ENCODE data around the gene ZC3HAV1.
A peak's percentile ranks its signal among the peaks of the same experiment; 100 is the strongest.
"Not testable (repeated sequence)": the region's sequence is repeated elsewhere in the genome, so short reads cannot be mapped to it uniquely, and the experiment has no call there.

Gene ZC3HAV1

GRCh38 chr7:139086454-139086853 is 23.1 kb downstream of the ZC3HAV1 start:
- H3K9me3 Mint-ChIP-seq, result peaks cover 12% of the 10 kb centered on the region
- no peak overlapping the region for H3K27ac Mint-ChIP-seq
- peaks cover 78% of the 10 kb centered on the region for H3K36me3 Mint-ChIP-seq (ENCODE audit: low read depth)
- H3K4me3 Mint-ChIP-seq, result peak overlapping the region; percentile 13
- H3K4me1 Mint-ChIP-seq (ENCODE audit: low read depth), result peaks cover 69% of the 10 kb centered on the region
- H3K27me3 Mint-ChIP-seq (ENCODE audit: low read depth), result no peaks in the 10 kb centered on the region

GRCh38 chr7:139084709-139085108 is 24.8 kb downstream of the ZC3HAV1 start:
- Mint-ChIP-seq H3K27ac (peak overlapping the region; percentile 83), H3K27me3 (ENCODE audit: low read depth) (no peaks in the 10 kb centered on the region), H3K4me1 (ENCODE audit: low read depth) (peaks cover 76% of the 10 kb centered on the region), H3K36me3 (ENCODE audit: low read depth) (peaks cover 85% of the 10 kb centered on the region), H3K9me3 (peaks cover 12% of the 10 kb centered on the region), H3K4me3 (no peak overlapping the region)

DNA sequence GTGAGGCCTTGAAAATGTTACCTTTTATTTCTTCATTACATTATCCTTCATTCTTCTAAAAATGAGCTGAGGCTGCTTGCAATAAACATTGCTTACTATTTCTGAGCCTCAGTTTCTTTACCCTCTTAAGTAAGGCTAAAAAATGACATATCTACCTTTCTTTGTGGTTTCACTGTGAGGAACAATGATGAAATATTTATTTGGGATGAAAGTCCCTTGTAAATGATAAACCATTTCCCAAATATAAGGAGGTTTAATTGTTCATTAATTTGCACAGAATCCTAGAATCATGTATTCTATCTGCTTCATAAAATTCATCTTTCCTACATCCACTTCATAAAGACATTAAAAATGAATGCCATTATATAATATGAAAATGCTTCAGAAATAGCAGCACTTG is 27.9 kb downstream of the ZC3HAV1 start:
- Mint-ChIP-seq H3K4me1 (ENCODE audit: low read depth) (peaks cover 74% of the 10 kb centered on the region), H3K36me3 (ENCODE audit: low read depth) (peaks cover 87% of the 10 kb centered on the region), H3K27me3 (ENCODE audit: low read depth) (no peaks in the 10 kb centered on the region), H3K27ac (no peak overlapping the region), H3K4me3 (no peak overlapping the region), H3K9me3 (peaks cover under 1% of the 10 kb centered on the region)

DNA sequence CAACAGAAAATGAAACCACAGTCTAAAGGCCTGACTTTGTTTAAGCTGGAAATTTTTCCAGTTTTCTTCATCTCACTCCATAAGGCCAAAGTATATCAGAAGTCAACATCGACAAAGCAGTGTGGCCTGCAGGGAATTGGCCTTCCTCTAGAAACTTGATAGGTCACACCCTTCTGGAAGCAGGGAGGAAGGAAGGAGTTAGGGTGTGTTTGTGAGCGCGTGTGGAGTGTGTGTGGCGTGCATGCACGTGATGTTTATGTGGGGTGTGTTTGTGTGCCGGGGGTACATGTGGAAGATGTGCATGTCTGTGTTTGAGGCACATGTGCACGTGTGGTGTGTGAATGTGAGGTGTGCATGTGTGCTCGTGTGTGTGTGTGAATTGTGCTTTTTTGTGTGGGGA is 28.6 kb downstream of the ZC3HAV1 start:
- Mint-ChIP-seq H3K27ac (peak overlapping the region; percentile 73), H3K36me3 (ENCODE audit: low read depth) (peaks cover 87% of the 10 kb centered on the region), H3K27me3 (ENCODE audit: low read depth) (no peaks in the 10 kb centered on the region), H3K4me1 (ENCODE audit: low read depth) (peaks cover 73% of the 10 kb centered on the region), H3K4me3 (peak overlapping the region; percentile 29), H3K9me3 (no peaks in the 10 kb centered on the region)

GRCh38 chr7:139079861-139080260 is 29.7 kb downstream of the ZC3HAV1 start:
- Mint-ChIP-seq H3K27ac (peak overlapping the region; percentile 34), H3K4me3 (peak overlapping the region; percentile 5), H3K36me3 (ENCODE audit: low read depth) (peaks cover 83% of the 10 kb centered on the region), H3K9me3 (no peaks in the 10 kb centered on the region), H3K4me1 (ENCODE audit: low read depth) (peaks cover 68% of the 10 kb centered on the region), H3K27me3 (ENCODE audit: low read depth) (no peaks in the 10 kb centered on the region)

DNA sequence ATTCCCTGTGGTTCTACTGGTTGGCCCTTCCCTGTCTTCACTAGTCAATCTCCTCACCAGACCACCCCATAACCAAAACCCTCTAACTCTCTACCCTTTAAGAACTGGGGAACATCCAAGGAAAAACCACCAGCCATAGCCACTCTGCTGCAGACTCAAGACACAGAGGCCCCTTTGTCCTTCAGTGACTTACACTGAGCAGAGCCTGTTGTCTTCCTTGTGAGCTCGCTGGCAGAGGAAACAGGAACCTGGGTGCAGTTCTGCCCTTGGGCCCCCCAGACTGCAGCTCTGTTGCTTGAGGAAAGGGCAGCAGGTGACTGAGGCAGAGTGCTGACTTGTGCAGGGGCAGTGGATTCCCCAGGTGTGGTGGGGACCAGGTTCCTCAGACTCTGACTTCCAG is 30.6 kb downstream of the ZC3HAV1 start:
- Mint-ChIP-seq H3K27ac (peak overlapping the region; percentile 70), H3K9me3 (no peaks in the 10 kb centered on the region), H3K36me3 (ENCODE audit: low read depth) (peaks cover 78% of the 10 kb centered on the region), H3K4me3 (no peak overlapping the region), H3K27me3 (ENCODE audit: low read depth) (no peaks in the 10 kb centered on the region), H3K4me1 (ENCODE audit: low read depth) (peaks cover 62% of the 10 kb centered on the region)

DNA sequence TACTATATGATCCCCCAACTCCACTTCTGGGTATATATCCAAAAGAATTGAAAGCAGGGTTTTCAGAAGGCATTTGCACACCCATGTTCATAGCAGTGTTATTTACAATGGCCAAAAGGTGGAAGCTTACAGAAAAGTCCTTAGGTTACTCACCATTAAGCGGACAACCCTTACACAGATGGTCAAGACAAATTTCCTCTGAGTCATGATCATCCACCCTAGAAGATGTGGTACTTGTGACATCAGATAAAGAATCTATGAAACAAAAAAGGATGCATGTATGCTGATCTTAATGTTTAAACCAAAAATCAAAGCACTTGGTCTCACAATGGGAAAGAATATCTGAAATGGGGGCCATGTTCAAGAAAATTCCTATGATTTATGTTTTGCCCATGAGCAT is 31.1 kb downstream of the ZC3HAV1 start:
- Mint-ChIP-seq H3K4me1 (ENCODE audit: low read depth) (peaks cover 62% of the 10 kb centered on the region), H3K36me3 (ENCODE audit: low read depth) (peaks cover 77% of the 10 kb centered on the region), H3K27me3 (ENCODE audit: low read depth) (no peaks in the 10 kb centered on the region), H3K9me3 (no peaks in the 10 kb centered on the region), H3K4me3 (no peak overlapping the region), H3K27ac (peak overlapping the region; percentile 70)

DNA sequence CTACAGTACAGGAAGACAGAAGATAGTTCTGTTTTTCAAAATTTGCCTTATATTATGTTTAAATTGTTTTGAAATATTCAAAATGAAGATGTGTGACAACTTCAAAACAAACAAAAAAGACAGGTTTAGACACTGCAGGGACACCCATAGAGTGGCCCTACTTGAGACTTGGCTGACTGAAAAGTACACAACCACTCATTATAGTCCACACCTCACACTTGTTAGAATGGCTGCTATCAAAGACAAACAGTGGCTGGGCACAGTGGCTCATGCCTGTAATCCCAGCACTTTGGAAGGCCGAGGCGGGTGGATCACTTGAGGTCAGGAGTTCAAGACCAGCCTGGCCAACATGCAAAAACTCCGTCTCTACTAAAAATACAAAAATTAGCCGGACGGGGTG is 31.8 kb downstream of the ZC3HAV1 start:
- H3K27me3 Mint-ChIP-seq (ENCODE audit: low read depth); H3K9me3 Mint-ChIP-seq; H3K4me3 Mint-ChIP-seq: not testable (repeated sequence)
- peaks cover 74% of the 10 kb centered on the region for H3K36me3 Mint-ChIP-seq (ENCODE audit: low read depth)
- peaks cover 62% of the 10 kb centered on the region for H3K4me1 Mint-ChIP-seq (ENCODE audit: low read depth)
- H3K27ac Mint-ChIP-seq, result peak overlapping the region; percentile 36

DNA sequence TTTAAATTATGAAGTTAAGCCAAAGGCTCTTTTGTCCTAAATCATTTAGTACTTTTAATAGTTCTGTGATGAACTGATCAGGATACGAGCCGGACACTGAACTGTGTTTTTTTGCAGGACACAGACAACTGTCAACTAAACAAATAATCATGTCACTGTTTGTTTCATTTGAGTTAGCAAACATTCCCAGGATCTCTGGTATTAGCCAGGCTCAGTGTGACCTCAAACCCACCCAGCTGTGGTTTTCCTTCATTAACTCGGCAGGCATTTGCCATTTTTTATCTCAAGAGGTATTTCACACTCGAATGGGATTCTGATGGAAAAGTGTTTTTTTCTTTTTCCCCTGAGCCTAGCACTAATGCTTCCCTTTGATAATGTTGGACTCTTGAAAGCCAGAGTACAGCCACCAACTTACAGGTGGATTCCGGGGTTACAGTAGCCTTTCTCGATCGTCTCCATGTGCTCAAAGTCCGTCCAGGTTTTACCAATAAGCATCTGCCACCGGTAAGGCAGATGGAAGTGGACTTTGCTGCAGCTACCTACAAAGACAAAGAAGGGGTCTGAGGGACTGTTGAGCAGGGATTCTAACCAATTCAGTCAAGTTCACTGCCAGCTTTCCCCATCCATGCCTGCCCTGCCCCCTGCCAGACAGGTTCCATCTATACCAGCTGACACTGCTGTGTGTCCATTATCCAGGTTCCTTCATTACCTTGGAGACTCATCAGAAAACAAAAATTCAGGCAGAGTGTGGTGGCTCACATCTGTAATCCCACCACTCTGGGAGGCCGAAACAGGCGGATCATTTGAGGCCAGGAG is 33.4 kb downstream of the ZC3HAV1 start:
- peaks cover 61% of the 10 kb centered on the region for H3K4me1 Mint-ChIP-seq (ENCODE audit: low read depth)
- peaks cover 78% of the 10 kb centered on the region for H3K36me3 Mint-ChIP-seq (ENCODE audit: low read depth)
- no peak overlapping the region for H3K4me3 Mint-ChIP-seq
- H3K27me3 Mint-ChIP-seq (ENCODE audit: low read depth), result no peaks in the 10 kb centered on the region
- H3K27ac Mint-ChIP-seq, result peak overlapping the region; percentile 55
- H3K9me3 Mint-ChIP-seq, result no peaks in the 10 kb centered on the region

- peaks cover 53% of the 10 kb centered on the region for H3K4me1 Mint-ChIP-seq (ENCODE audit: low read depth)
- peaks cover 71% of the 10 kb centered on the region for H3K36me3 Mint-ChIP-seq (ENCODE audit: low read depth)
- H3K27me3 Mint-ChIP-seq (ENCODE audit: low read depth), result no peaks in the 10 kb centered on the region
- no peaks in the 10 kb centered on the region for H3K9me3 Mint-ChIP-seq
- H3K27ac Mint-ChIP-seq, result peak overlapping the region; percentile 77
- H3K4me3 Mint-ChIP-seq, result peak overlapping the region; percentile 37
Observed at GRCh38 chr7:139075031-139075652, 34.4 kb downstream of the ZC3HAV1 start.

DNA sequence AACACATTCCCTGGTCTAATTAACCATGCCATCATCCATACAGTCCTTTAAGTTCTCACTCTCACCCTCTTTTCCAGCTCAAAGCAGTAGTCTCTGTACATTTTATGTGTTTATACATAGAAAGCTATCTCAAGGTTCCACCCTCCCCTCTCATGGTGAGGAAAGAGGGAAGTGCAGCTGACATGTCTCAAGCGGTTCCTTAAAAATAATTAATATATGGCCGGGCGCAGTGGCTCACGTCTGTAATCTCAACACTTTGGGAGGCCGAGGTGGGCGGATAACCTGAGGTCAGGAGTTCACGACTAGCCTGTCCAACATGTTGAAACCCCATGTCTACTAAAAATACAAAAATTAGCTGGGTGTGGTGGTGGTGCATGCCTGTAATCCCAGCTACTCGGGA is 36.7 kb downstream of the ZC3HAV1 start:
- Mint-ChIP-seq H3K36me3 (ENCODE audit: low read depth) (peaks cover 63% of the 10 kb centered on the region), H3K4me3 (peak overlapping the region; percentile 45), H3K9me3 (no peaks in the 10 kb centered on the region), H3K27ac (peak overlapping the region; percentile 74), H3K27me3 (ENCODE audit: low read depth) (no peaks in the 10 kb centered on the region), H3K4me1 (ENCODE audit: low read depth) (peaks cover 46% of the 10 kb centered on the region)

- Mint-ChIP-seq H3K9me3 (no peaks in the 10 kb centered on the region), H3K4me3 (no peak overlapping the region), H3K4me1 (ENCODE audit: low read depth) (peaks cover 50% of the 10 kb centered on the region)
Observed at GRCh38 chr7:139071680-139072079, 37.8 kb downstream of the ZC3HAV1 start.

GRCh38 chr7:139068544-139069399 is 40.7 kb downstream of the ZC3HAV1 start:
- no peak overlapping the region for H3K4me3 Mint-ChIP-seq
- H3K27ac Mint-ChIP-seq, result peak overlapping the region; percentile 26
- no peaks in the 10 kb centered on the region for H3K27me3 Mint-ChIP-seq (ENCODE audit: low read depth)
- H3K4me1 Mint-ChIP-seq (ENCODE audit: low read depth), result peaks cover 62% of the 10 kb centered on the region
- no peaks in the 10 kb centered on the region for H3K9me3 Mint-ChIP-seq
- peaks cover 76% of the 10 kb centered on the region for H3K36me3 Mint-ChIP-seq (ENCODE audit: low read depth)

More at GRCh38 chr7:139071680-139072079, 37.8 kb downstream of the ZC3HAV1 start:
- H3K27me3 Mint-ChIP-seq (ENCODE audit: low read depth), result no peaks in the 10 kb centered on the region
- peak overlapping the region; percentile 76 for H3K27ac Mint-ChIP-seq
- peaks cover 67% of the 10 kb centered on the region for H3K36me3 Mint-ChIP-seq (ENCODE audit: low read depth)

- Mint-ChIP-seq H3K9me3 (no peaks in the 10 kb centered on the region), H3K4me1 (ENCODE audit: low read depth) (peaks cover 62% of the 10 kb centered on the region), H3K27me3 (ENCODE audit: low read depth) (no peaks in the 10 kb centered on the region), H3K4me3 (no peak overlapping the region), H3K27ac (no peak overlapping the region), H3K36me3 (ENCODE audit: low read depth) (peaks cover 71% of the 10 kb centered on the region)
Observed at GRCh38 chr7:139066315-139066714, 43.2 kb downstream of the ZC3HAV1 start.

Measured in T-helper 1 cell treated with Interleukin-12 subunit alpha and Interleukin-12 subunit beta and Interleukin-4 antibody, amounts not matched to agents 30 μg/mL and 1 μg/mL, for 36 hours (primary cell).